ENCODE data around the gene HDAC3.

HDAC3 gene

DNA sequence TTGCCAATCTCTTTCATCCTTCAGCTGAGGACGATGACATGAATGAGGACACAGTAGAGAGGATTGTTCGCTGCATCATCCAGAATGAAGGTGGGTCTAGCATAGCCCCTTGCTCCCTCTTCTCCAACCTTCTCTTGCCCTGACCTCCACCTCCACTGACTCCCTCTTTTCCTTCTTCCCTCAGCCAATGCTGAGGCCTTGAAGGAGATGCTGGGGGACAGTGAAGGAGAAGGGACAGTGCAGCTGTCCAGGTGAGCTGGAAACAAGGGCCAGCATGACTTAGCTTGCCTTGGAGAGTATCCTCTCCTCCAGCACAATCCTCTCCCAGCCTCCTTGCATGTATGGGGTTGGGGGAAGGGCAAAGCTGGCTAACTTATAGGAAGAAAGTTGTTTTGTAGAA is 2.1 kb upstream of the HDAC3 start:
- Histone ChIP-seq H3K9ac (ENCODE audit: low read length) (no peak overlapping the region), H3K4me3 (ENCODE audit: low read length) (no peak overlapping the region), H3K4me1 (ENCODE audit: control insufficient read depth, insufficient read depth, low read length) (peaks cover 19% of the 10 kb centered on the region), H3K27ac (ENCODE audit: low read depth, low read length) (no peak overlapping the region), H3K27me3 (ENCODE audit: control insufficient read depth, insufficient read depth, low read length) (no peaks in the 10 kb centered on the region), H3K36me3 (ENCODE audit: control insufficient read depth, insufficient read depth, low read length) (no peaks in the 10 kb centered on the region)

- Histone ChIP-seq H3K4me1 (ENCODE audit: control insufficient read depth, insufficient read depth, low read length) (peaks cover 19% of the 10 kb centered on the region), H3K9ac (ENCODE audit: low read length) (no peak overlapping the region), H3K27me3 (ENCODE audit: control insufficient read depth, insufficient read depth, low read length) (no peaks in the 10 kb centered on the region), H3K36me3 (ENCODE audit: control insufficient read depth, insufficient read depth, low read length) (no peaks in the 10 kb centered on the region), H3K4me3 (ENCODE audit: low read length) (peak overlapping the region; percentile 99), H3K27ac (ENCODE audit: low read depth, low read length) (no peak overlapping the region)
Measured at GRCh38 chr5:141637767-141638419, 1.2 kb upstream of the HDAC3 start.

- Histone ChIP-seq H3K27ac (ENCODE audit: low read depth, low read length) (no peak overlapping the region), H3K4me3 (ENCODE audit: low read length) (peak overlapping the region; percentile 99)
Measured at GRCh38 chr5:141637123-141637766, 596 bp upstream of the HDAC3 start.

GRCh38 chr5:141636106-141636412 is 590 bp downstream of the HDAC3 start:
- H3K4me3 ChIP-seq (ENCODE audit: low read length): peak overlapping the region; percentile 99
- H3K27ac ChIP-seq (ENCODE audit: low read depth, low read length): peak overlapping the region; percentile 72
- no peaks in the 10 kb centered on the region for H3K27me3 ChIP-seq (ENCODE audit: control insufficient read depth, insufficient read depth, low read length)
- H3K4me1 ChIP-seq (ENCODE audit: control insufficient read depth, insufficient read depth, low read length): peaks cover 19% of the 10 kb centered on the region
- no peaks in the 10 kb centered on the region for H3K36me3 ChIP-seq (ENCODE audit: control insufficient read depth, insufficient read depth, low read length)
- peak overlapping the region; percentile 87 for H3K9ac ChIP-seq (ENCODE audit: low read length)

More at GRCh38 chr5:141637123-141637766, 596 bp upstream of the HDAC3 start:
- H3K9ac ChIP-seq (ENCODE audit: low read length): no peak overlapping the region
- H3K36me3 ChIP-seq (ENCODE audit: control insufficient read depth, insufficient read depth, low read length): no peaks in the 10 kb centered on the region
- no peaks in the 10 kb centered on the region for H3K27me3 ChIP-seq (ENCODE audit: control insufficient read depth, insufficient read depth, low read length)
- H3K4me1 ChIP-seq (ENCODE audit: control insufficient read depth, insufficient read depth, low read length): peaks cover 19% of the 10 kb centered on the region

DNA sequence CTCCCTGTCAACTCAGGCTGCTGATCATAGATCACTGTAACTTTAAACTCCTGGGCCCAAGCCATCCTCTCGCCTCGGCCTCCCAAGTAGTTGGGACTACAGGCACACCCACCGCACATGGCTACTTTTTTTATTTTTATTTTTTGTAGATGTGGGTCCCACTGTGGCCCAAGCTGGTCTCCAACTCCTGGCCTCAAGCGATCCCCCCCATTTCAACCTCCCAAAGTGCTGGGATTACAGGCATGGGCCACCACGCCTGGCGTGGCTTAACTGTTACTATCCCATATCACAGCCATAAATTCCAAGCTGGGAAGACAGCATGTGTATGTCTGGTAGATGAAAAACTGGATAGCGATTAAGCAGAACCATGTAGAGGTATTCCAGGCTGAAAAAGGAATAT is 1.0 kb downstream of the HDAC3 start:
- peaks cover 19% of the 10 kb centered on the region for H3K4me1 ChIP-seq (ENCODE audit: control insufficient read depth, insufficient read depth, low read length)
- no peaks in the 10 kb centered on the region for H3K36me3 ChIP-seq (ENCODE audit: control insufficient read depth, insufficient read depth, low read length)
- no peaks in the 10 kb centered on the region for H3K27me3 ChIP-seq (ENCODE audit: control insufficient read depth, insufficient read depth, low read length)
- H3K4me3 ChIP-seq (ENCODE audit: low read length): peak overlapping the region; percentile 99
- no peak overlapping the region for H3K9ac ChIP-seq (ENCODE audit: low read length)
- no peak overlapping the region for H3K27ac ChIP-seq (ENCODE audit: low read depth, low read length)

DNA sequence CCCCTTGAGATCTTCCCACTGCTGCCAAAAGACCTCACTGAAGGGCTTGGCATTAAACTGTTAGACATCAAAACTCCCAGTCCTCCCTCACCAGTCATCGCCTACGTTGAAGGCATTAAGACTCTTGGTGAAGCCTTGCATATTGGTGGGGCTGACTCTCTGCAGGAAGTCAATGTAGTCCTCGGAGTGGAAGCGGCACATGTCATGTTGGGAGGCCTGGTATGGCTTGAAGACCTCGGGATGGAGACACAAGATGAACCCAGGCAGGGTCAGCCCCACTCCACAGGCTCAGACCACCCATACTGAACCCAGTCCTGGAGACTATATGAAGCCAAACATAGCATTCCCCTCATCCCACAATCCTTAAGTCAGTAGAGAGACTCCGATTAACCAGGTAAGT is 1.9 kb downstream of the HDAC3 start:
- Histone ChIP-seq H3K36me3 (ENCODE audit: control insufficient read depth, insufficient read depth, low read length) (peaks cover 2% of the 10 kb centered on the region), H3K27me3 (ENCODE audit: control insufficient read depth, insufficient read depth, low read length) (no peaks in the 10 kb centered on the region), H3K9ac (ENCODE audit: low read length) (no peak overlapping the region), H3K27ac (ENCODE audit: low read depth, low read length) (no peak overlapping the region), H3K4me1 (ENCODE audit: control insufficient read depth, insufficient read depth, low read length) (peaks cover 19% of the 10 kb centered on the region), H3K4me3 (ENCODE audit: low read length) (no peak overlapping the region)

DNA sequence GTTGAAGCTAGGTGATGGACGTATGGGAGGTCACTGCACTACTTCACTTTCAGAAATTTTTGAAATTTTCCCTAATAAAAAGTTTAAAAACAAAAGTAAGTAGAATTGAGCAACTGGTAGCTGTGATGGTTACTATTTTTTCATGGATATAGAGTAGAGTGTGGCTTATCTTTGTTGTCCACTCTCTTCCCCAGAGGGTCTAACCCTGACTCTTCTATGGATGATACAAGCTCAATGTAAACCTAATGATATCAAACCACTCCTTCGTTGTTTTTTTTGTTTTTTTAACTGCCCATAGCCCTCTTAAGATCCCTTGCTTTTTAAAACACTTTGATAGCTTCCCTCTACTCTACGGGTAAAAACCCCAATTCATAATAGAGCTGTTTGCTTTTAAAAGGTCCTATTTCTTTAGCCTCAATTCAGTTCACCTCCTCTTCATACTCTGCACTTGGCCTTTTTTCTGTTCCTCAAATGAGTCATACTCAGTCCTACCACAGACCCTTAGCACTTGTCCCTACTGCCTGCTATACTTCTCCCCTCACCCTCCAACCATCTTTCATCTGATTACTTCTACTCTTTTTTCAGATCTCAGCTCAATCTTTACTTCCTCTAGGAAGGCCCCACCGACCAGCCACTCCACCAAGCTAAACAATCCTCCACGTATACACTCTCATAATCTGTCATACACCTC is 2.6 kb downstream of the HDAC3 start:
- no peak overlapping the region for H3K27ac ChIP-seq (ENCODE audit: low read depth, low read length)
- H3K4me3 ChIP-seq (ENCODE audit: low read length): no peak overlapping the region
- no peaks in the 10 kb centered on the region for H3K27me3 ChIP-seq (ENCODE audit: control insufficient read depth, insufficient read depth, low read length)
- no peak overlapping the region for H3K9ac ChIP-seq (ENCODE audit: low read length)
- peaks cover 19% of the 10 kb centered on the region for H3K4me1 ChIP-seq (ENCODE audit: control insufficient read depth, insufficient read depth, low read length)
- peaks cover 8% of the 10 kb centered on the region for H3K36me3 ChIP-seq (ENCODE audit: control insufficient read depth, insufficient read depth, low read length)

DNA sequence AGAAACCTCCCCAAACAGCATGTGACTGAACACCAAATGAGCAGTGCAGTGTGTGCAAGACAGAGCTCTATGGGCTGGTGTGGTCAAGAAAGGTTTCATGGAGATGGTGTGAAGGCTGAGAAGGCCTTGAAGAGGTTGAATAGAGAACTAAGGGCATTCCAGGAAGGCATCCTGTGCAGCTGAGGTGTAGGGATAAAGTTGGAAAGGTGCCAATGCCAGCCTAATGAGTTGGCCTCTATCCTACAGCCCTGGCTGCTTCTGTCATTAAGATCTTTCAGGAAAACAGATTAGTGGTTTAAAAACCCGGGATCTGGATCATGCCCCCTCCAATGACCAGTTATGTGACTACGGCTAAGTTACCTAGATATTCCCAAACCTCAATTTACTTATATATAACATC is 4.0 kb downstream of the HDAC3 start:
- H3K36me3 ChIP-seq (ENCODE audit: control insufficient read depth, insufficient read depth, low read length): peaks cover 19% of the 10 kb centered on the region
- no peak overlapping the region for H3K4me3 ChIP-seq (ENCODE audit: low read length)
- no peaks in the 10 kb centered on the region for H3K27me3 ChIP-seq (ENCODE audit: control insufficient read depth, insufficient read depth, low read length)
- H3K9ac ChIP-seq (ENCODE audit: low read length): no peak overlapping the region
- peaks cover 18% of the 10 kb centered on the region for H3K4me1 ChIP-seq (ENCODE audit: control insufficient read depth, insufficient read depth, low read length)
- H3K27ac ChIP-seq (ENCODE audit: low read depth, low read length): no peak overlapping the region

DNA sequence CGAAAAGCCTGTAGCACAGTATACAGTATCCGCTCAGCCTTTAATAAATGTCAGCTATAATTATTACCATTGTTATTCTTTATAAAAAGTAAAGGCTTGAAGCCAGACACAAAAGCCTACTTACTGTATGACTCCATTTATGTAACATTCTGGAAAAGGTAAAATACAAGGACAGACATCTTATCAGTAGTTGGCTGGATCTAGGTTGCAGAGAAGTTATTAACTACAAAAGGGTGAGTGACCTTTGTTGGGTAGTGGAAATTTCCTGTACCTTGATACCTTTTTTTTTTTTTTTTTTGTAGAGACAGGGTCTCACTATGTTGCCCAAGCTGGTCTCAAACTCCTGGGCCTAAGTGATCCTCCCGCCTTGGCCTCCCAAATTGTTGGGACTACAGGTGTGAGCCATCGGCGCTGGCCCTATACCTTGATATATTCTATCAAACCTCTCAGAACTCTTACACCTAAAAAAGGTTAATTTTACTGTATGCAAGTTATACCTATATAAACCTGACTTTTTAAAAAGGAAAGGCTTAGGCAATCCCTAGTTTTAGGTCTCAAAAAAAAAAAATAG is 6.0 kb downstream of the HDAC3 start:
- H3K9ac ChIP-seq (ENCODE audit: low read length): no peak overlapping the region
- H3K27ac ChIP-seq (ENCODE audit: low read depth, low read length): no peak overlapping the region
- H3K4me3 ChIP-seq (ENCODE audit: low read length): no peak overlapping the region
- peaks cover 27% of the 10 kb centered on the region for H3K36me3 ChIP-seq (ENCODE audit: control insufficient read depth, insufficient read depth, low read length)
- H3K4me1 ChIP-seq (ENCODE audit: control insufficient read depth, insufficient read depth, low read length): peaks cover 8% of the 10 kb centered on the region
- no peaks in the 10 kb centered on the region for H3K27me3 ChIP-seq (ENCODE audit: control insufficient read depth, insufficient read depth, low read length)

DNA sequence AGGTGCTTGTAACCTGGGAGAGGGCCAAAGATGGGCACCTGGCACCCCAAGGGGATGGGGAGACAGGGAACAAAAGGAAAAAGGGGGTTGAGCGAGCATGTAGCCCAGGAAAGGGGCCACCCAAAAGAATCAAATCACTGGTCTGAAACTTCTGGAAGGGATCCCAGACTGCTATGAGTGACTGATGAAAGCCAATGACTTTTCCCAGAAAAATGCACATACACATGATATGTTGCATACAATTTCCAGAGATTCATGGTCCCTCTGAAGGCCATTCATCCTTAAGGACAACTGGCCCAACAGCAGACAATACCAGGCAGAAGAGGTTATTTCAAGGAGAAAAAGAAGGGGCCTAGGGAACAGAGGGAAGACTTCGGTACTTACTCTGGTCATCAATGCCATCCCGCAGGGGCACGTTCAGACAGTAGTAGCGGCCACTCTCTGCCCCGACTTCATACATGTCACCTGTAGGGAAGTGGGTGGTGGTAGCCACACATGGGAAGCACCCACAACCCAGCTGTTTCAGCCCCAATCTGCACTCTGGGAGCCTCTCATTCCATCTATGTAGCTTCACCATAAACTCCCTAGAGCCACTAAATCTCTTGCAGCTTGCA is 8.4 kb downstream of the HDAC3 start:
- Histone ChIP-seq H3K4me1 (ENCODE audit: control insufficient read depth, insufficient read depth, low read length) (no peaks in the 10 kb centered on the region), H3K36me3 (ENCODE audit: control insufficient read depth, insufficient read depth, low read length) (peaks cover 35% of the 10 kb centered on the region)

GRCh38 chr5:141623611-141624010 is 13.0 kb downstream of the HDAC3 start:
- peaks cover 28% of the 10 kb centered on the region for H3K36me3 ChIP-seq (ENCODE audit: control insufficient read depth, insufficient read depth, low read length)
- no peaks in the 10 kb centered on the region for H3K27me3 ChIP-seq (ENCODE audit: control insufficient read depth, insufficient read depth, low read length)
- H3K4me3 ChIP-seq (ENCODE audit: low read length): no peak overlapping the region
- no peaks in the 10 kb centered on the region for H3K4me1 ChIP-seq (ENCODE audit: control insufficient read depth, insufficient read depth, low read length)
- no peak overlapping the region for H3K27ac ChIP-seq (ENCODE audit: low read depth, low read length)
- H3K9ac ChIP-seq (ENCODE audit: low read length): no peak overlapping the region

More for the DNA sequence above, 8.4 kb downstream of the HDAC3 start:
- Histone ChIP-seq H3K9ac (ENCODE audit: low read length) (no peak overlapping the region), H3K27ac (ENCODE audit: low read depth, low read length) (no peak overlapping the region), H3K4me3 (ENCODE audit: low read length) (no peak overlapping the region), H3K27me3 (ENCODE audit: control insufficient read depth, insufficient read depth, low read length) (no peaks in the 10 kb centered on the region)

- no peaks in the 10 kb centered on the region for H3K4me1 ChIP-seq (ENCODE audit: control insufficient read depth, insufficient read depth, low read length)
- H3K9ac ChIP-seq (ENCODE audit: low read length): no peak overlapping the region
- no peaks in the 10 kb centered on the region for H3K27me3 ChIP-seq (ENCODE audit: control insufficient read depth, insufficient read depth, low read length)
- H3K27ac ChIP-seq (ENCODE audit: low read depth, low read length): no peak overlapping the region
- peaks cover 24% of the 10 kb centered on the region for H3K36me3 ChIP-seq (ENCODE audit: control insufficient read depth, insufficient read depth, low read length)
- no peak overlapping the region for H3K4me3 ChIP-seq (ENCODE audit: low read length)
Measured at GRCh38 chr5:141623186-141623585, 13.5 kb downstream of the HDAC3 start.

All from rectal smooth muscle tissue (tissue), 1 donor.